ENCODE measurements around the gene SIN3A.

DNA sequence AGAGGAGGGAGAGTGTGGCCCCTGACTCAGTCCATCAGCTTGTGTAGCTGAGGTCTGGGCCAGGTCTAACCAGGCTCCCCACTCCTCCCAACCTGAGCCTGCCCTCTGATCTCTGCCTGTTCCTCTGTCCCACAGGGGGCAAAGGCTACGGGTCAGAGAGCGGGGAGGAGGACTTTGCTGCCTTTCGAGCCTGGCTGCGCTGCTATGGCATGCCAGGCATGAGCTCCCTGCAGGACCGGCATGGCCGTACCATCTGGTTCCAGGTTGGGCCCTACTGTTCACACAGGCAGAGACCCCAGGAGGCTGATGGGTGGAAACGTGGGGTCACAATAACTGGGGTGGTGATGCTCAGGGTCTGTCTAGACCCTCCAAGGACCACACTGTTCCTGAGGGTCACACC, 97.9 kb downstream of the SIN3A start:
- TF ChIP-seq, protein P1, sequence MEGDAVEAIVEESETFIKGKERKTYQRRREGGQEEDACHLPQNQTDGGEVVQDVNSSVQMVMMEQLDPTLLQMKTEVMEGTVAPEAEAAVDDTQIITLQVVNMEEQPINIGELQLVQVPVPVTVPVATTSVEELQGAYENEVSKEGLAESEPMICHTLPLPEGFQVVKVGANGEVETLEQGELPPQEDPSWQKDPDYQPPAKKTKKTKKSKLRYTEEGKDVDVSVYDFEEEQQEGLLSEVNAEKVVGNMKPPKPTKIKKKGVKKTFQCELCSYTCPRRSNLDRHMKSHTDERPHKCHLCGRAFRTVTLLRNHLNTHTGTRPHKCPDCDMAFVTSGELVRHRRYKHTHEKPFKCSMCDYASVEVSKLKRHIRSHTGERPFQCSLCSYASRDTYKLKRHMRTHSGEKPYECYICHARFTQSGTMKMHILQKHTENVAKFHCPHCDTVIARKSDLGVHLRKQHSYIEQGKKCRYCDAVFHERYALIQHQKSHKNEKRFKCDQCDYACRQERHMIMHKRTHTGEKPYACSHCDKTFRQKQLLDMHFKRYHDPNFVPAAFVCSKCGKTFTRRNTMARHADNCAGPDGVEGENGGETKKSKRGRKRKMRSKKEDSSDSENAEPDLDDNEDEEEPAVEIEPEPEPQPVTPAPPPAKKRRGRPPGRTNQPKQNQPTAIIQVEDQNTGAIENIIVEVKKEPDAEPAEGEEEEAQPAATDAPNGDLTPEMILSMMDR (conservative IDR thresholded peaks at IDR 0.05; ENCODE audit: low read length) = no peak
- TF ChIP-seq EZH2phosphoT487 (IDR thresholded peaks at IDR 0.05; ENCODE audit: borderline replicate concordance) = no peak

All from Loucy (cell line).